ENCODE measurements around the gene AP4M1. TPM values are rescaled to one million over a fixed set of nuclear protein-coding genes. Genes with fewer than 3 reads are reported as not detected.

The AP4M1 gene
- total and polyA plus RNA-seq, 9 of the 15 experiments (the other 6 are each of a cell fraction or from before 2014, with no cell fraction given), result 1.3 to 30.9 (median 14.1) TPM

DNA sequence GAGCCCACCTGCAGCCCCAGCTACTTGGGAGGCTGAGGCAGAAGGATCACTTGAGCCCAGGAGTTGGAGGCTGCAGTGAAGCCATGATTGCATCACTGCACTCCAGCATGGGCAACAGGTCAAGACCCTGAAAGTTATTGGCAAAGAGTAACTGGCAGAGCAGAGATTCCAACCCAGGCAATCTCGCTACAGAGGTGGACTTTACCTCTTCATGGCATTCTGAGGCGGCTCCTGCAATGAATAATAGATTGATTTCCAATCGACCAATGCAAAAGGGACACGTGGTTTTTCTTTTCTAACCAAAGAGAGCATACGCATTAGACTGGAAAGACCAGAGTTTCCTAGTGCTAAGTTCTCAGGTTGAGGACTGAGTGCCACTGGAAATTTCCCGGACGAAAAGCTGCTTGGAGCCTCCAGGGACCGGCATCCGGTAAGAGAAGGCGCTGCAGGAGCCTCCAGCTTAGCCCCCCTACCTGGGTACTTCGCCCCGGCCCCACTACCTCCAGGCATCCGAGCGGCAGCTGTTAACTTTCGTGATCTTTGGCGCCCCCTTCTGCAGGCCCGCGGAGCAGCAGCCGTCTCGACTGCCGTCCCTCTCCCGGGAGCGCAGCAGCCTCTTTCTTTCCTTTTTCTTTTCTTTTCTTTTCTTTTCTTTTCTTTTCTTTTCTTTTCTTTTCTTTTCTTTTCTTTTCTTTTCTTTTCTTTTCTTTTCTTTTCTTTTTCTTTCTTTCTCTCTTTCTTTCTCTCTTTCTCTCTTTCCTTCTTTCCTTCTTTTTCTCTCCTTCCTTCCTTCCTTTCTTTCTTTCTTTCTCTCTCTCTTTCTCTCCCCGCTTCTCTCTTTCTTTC lies 29.4 kb downstream of the AP4M1 start (continued):
- TF ChIP-seq JUND (IDR thresholded peaks at IDR 0.05; ENCODE audit: borderline replicate concordance, low read depth, low read length) (peak; percentile 45; the same call in 1 of the 2 replicates), JUND (tag; IDR thresholded peaks at IDR 0.05; ENCODE audit: borderline replicate concordance, low read depth, low read length) (no peak), BMI1 (IDR thresholded peaks at IDR 0.05; ENCODE audit: low read length) (no peak), CXXC5 (CRISPR knock-in tag; IDR thresholded peaks at IDR 0.05) (0 out of 2 replicates have a peak, but pooled peaks have one; percentile 46), ZNF445 (CRISPR knock-in tag; IDR thresholded peaks at IDR 0.05; ENCODE audit: low read depth) (no peak), TBP (optimal IDR thresholded peaks at IDR 0.05; ENCODE audit: low read depth, low read length) (no peak), NFE2 (IDR thresholded peaks at IDR 0.05; ENCODE audit: low read depth) (no peak), HDAC6 (IDR thresholded peaks at IDR 0.05; ENCODE audit: low read depth, low read length) (no peak), RAD21 (CRISPR knock-in tag; conservative IDR thresholded peaks at IDR 0.05 in 1 of 2, IDR thresholded peaks at IDR 0.05 in 1 of 2) (peak; percentile 92 to 95), ILK (tag; IDR thresholded peaks at IDR 0.05; ENCODE audit: borderline replicate concordance, low read depth) (no peak), U2AF1 (optimal IDR thresholded peaks at IDR 0.05; ENCODE audit: low read depth, low read length) (no peak), ZNF274 (IDR thresholded peaks at IDR 0.05; ENCODE audit: borderline replicate concordance, low read depth, low read length) (no peak), SLC30A9 (CRISPR knock-in tag; IDR thresholded peaks at IDR 0.05) (no peak), CCAR2 (IDR thresholded peaks at IDR 0.05; ENCODE audit: low read depth, low read length) (no peak), CHD4 (IDR thresholded peaks at IDR 0.05; ENCODE audit: insufficient read depth, insufficient replicate concordance, low read depth, low read length, poor library complexity, severe bottlenecking) (no peak)
- TF ChIP-seq, protein P1, sequence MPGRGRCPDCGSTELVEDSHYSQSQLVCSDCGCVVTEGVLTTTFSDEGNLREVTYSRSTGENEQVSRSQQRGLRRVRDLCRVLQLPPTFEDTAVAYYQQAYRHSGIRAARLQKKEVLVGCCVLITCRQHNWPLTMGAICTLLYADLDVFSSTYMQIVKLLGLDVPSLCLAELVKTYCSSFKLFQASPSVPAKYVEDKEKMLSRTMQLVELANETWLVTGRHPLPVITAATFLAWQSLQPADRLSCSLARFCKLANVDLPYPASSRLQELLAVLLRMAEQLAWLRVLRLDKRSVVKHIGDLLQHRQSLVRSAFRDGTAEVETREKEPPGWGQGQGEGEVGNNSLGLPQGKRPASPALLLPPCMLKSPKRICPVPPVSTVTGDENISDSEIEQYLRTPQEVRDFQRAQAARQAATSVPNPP (IDR thresholded peaks at IDR 0.05; ENCODE audit: borderline replicate concordance, insufficient read depth, insufficient read length), result no peak
- TF ChIP-seq, protein P2, sequence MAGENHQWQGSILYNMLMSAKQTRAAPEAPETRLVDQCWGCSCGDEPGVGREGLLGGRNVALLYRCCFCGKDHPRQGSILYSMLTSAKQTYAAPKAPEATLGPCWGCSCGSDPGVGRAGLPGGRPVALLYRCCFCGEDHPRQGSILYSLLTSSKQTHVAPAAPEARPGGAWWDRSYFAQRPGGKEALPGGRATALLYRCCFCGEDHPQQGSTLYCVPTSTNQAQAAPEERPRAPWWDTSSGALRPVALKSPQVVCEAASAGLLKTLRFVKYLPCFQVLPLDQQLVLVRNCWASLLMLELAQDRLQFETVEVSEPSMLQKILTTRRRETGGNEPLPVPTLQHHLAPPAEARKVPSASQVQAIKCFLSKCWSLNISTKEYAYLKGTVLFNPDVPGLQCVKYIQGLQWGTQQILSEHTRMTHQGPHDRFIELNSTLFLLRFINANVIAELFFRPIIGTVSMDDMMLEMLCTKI (IDR thresholded peaks at IDR 0.05; ENCODE audit: partially characterized antibody), result no peak
- TF ChIP-seq, protein P3, sequence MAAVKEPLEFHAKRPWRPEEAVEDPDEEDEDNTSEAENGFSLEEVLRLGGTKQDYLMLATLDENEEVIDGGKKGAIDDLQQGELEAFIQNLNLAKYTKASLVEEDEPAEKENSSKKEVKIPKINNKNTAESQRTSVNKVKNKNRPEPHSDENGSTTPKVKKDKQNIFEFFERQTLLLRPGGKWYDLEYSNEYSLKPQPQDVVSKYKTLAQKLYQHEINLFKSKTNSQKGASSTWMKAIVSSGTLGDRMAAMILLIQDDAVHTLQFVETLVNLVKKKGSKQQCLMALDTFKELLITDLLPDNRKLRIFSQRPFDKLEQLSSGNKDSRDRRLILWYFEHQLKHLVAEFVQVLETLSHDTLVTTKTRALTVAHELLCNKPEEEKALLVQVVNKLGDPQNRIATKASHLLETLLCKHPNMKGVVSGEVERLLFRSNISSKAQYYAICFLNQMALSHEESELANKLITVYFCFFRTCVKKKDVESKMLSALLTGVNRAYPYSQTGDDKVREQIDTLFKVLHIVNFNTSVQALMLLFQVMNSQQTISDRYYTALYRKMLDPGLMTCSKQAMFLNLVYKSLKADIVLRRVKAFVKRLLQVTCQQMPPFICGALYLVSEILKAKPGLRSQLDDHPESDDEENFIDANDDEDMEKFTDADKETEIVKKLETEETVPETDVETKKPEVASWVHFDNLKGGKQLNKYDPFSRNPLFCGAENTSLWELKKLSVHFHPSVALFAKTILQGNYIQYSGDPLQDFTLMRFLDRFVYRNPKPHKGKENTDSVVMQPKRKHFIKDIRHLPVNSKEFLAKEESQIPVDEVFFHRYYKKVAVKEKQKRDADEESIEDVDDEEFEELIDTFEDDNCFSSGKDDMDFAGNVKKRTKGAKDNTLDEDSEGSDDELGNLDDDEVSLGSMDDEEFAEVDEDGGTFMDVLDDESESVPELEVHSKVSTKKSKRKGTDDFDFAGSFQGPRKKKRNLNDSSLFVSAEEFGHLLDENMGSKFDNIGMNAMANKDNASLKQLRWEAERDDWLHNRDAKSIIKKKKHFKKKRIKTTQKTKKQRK (IDR thresholded peaks at IDR 0.05; ENCODE audit: borderline replicate concordance, low read depth, low read length), result no peak
- TF ChIP-seq, protein P4, sequence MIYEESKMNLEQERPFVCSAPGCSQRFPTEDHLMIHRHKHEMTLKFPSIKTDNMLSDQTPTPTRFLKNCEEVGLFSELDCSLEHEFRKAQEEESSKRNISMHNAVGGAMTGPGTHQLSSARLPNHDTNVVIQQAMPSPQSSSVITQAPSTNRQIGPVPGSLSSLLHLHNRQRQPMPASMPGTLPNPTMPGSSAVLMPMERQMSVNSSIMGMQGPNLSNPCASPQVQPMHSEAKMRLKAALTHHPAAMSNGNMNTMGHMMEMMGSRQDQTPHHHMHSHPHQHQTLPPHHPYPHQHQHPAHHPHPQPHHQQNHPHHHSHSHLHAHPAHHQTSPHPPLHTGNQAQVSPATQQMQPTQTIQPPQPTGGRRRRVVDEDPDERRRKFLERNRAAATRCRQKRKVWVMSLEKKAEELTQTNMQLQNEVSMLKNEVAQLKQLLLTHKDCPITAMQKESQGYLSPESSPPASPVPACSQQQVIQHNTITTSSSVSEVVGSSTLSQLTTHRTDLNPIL (CRISPR knock-in tag; IDR thresholded peaks at IDR 0.05), result no peak

All from K562 (cell line).